Hepatocyte (in vitro differentiated cells): ENCODE results near the gene TFDP3.

Source experiments
- EZH2 ChIP-seq: fragments of 200-600 bp; sonication (generic); IDR thresholded peaks from 2 replicates; pipeline ENCODE4 v1.6.1; 2016; ENCODE audit warnings: antibody characterized with exemption, mild to moderate bottlenecking, borderline replicate concordance
- EZH2phosphoT487 ChIP-seq: fragments of 200-600 bp; sonication (generic); IDR thresholded peaks from one replicate; pipeline ENCODE4 v1.6.1; 2018; ENCODE audit warnings: antibody characterized with exemption, mild to moderate bottlenecking, low read depth, moderate library complexity; ENCODE audit not compliant: unreplicated experiment, severe bottlenecking
- TF ChIP-seq, protein P1 (sequence below): fragments of 200-600 bp; sonication (generic); IDR thresholded peaks from 2 replicates; pipeline ENCODE4 v1.5.1; 2016; ENCODE audit warnings: antibody characterized with exemption, mild to moderate bottlenecking; ENCODE audit not compliant: poor library complexity

DNA sequence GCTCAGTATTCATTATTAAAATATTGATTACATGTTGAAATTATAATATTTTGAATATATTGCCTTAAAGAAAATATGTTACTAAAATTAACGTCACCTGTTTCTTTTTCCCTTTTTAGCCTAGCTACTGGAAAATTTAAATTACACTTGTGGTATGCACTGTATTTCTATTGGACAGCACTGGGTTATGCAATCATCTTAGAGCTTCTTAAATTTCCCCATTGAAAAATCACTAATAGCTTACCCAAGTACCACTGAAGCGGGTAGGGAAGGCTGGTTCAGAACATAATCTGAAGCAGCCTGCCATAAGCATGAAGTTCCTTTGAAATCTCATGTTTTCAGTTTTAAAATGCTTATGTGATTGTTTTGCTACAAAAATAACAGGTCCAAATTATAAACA is 49.5 kb upstream of the TFDP3 start:
- no peak for TF ChIP-seq EZH2
- TF ChIP-seq, protein P1, sequence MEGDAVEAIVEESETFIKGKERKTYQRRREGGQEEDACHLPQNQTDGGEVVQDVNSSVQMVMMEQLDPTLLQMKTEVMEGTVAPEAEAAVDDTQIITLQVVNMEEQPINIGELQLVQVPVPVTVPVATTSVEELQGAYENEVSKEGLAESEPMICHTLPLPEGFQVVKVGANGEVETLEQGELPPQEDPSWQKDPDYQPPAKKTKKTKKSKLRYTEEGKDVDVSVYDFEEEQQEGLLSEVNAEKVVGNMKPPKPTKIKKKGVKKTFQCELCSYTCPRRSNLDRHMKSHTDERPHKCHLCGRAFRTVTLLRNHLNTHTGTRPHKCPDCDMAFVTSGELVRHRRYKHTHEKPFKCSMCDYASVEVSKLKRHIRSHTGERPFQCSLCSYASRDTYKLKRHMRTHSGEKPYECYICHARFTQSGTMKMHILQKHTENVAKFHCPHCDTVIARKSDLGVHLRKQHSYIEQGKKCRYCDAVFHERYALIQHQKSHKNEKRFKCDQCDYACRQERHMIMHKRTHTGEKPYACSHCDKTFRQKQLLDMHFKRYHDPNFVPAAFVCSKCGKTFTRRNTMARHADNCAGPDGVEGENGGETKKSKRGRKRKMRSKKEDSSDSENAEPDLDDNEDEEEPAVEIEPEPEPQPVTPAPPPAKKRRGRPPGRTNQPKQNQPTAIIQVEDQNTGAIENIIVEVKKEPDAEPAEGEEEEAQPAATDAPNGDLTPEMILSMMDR = no peak
- no peak for TF ChIP-seq EZH2phosphoT487
